H1 (cell line): ENCODE data around the gene MRPS30. TPM values are rescaled to one million over a fixed set of nuclear protein-coding genes. Genes with fewer than 3 reads are reported as not detected.
A peak's percentile ranks its signal among the peaks of the same experiment; 100 is the strongest.

Experiments used
- BRCA1 ChIP-seq: IDR thresholded peaks from 2 replicates; pipeline ENCODE4 v1.6.1; 2012; ENCODE audit warnings: low read depth, low read length, improper control_type of control experiment
- CEBPB ChIP-seq: IDR thresholded peaks from 2 replicates; pipeline ENCODE4 v1.6.1; 2012; ENCODE audit warnings: low read depth, low read length
- HDAC2 ChIP-seq, 2 experiments: fragments of 300-600 bp in 1 of 2; sonication (generic) in 1 of 2; IDR thresholded peaks; 2 replicates each; pipeline ENCODE4 v1.6.1; 2011 to 2012; ENCODE audit warnings: low read depth in 2 of 2, low read length in 2 of 2, mild to moderate bottlenecking in 2 of 2, moderate library complexity in 2 of 2, borderline replicate concordance in 1 of 2, inconsistent platforms in 1 of 2
- JUN ChIP-seq: IDR thresholded peaks from 2 replicates; pipeline ENCODE4 v1.6.1; 2011; ENCODE audit warnings: low read depth, mild to moderate bottlenecking, improper control_type of control experiment, low read length
- NANOG ChIP-seq: IDR thresholded peaks from 2 replicates; pipeline ENCODE4 v1.6.1; 2011; ENCODE audit warnings: low read length, low read depth, mild to moderate bottlenecking, inconsistent platforms; ENCODE audit not compliant: insufficient read depth, poor library complexity, severe bottlenecking
- NRF1 ChIP-seq: IDR thresholded peaks from 2 replicates; pipeline ENCODE4 v1.6.1; 2011; ENCODE audit warnings: mild to moderate bottlenecking, low read depth, low read length, improper control_type of control experiment
- POLR2AphosphoS5 ChIP-seq: IDR thresholded peaks from 2 replicates; pipeline ENCODE4 v1.6.1; 2011; ENCODE audit warnings: low read depth, low read length
- SIX5 ChIP-seq: IDR thresholded peaks from 2 replicates; pipeline ENCODE4 v1.6.1; 2011; ENCODE audit warnings: mild to moderate bottlenecking, low read depth, low read length
- TAF7 ChIP-seq: optimal IDR thresholded peaks from 2 replicates; pipeline ENCODE3; 2011; ENCODE audit warnings: low read depth, mild to moderate bottlenecking, inconsistent platforms, low read length, moderate library complexity, borderline replicate concordance
- TEAD4 ChIP-seq: IDR thresholded peaks from 2 replicates; pipeline ENCODE4 v1.6.1; 2012; ENCODE audit warnings: low read depth, low read length, inconsistent platforms, mixed read lengths
- polyA plus RNA-seq, 7 experiments: library from polyadenylated mRNA; depleted of rRNA in 3 of 7; stranded (reverse) in 5 of 7; unstranded in 2 of 7; fragments of >200 nt in 5 of 7; fragments of 200-250 nt in 2 of 7; gene quantifications; 1 replicate in 5 of 7; 2 replicates in 1 of 7; 4 replicates in 1 of 7; pipeline versions ENCODE4 v1.2.1 to v1.2.3, GENCODE V29; 2011 to 2013; ENCODE audit warnings: missing spikeins in 2 of 7, mixed read lengths in 2 of 7
- total RNA-seq: library from RNA; stranded (reverse); fragmentation: NEBNext Ultra II Directional; extraction: Animal tissue kit (Norgen Biotek cat#: 25700); gene quantifications from 2 replicates; pipeline ENCODE4 v1.2.1, GENCODE V29; 2021

Gene MRPS30
- total and polyA plus RNA-seq, 2 of the 8 experiments (the other 6 are each of a cell fraction or from before 2014, with no cell fraction given): 61.9 to 85.2 TPM

DNA sequence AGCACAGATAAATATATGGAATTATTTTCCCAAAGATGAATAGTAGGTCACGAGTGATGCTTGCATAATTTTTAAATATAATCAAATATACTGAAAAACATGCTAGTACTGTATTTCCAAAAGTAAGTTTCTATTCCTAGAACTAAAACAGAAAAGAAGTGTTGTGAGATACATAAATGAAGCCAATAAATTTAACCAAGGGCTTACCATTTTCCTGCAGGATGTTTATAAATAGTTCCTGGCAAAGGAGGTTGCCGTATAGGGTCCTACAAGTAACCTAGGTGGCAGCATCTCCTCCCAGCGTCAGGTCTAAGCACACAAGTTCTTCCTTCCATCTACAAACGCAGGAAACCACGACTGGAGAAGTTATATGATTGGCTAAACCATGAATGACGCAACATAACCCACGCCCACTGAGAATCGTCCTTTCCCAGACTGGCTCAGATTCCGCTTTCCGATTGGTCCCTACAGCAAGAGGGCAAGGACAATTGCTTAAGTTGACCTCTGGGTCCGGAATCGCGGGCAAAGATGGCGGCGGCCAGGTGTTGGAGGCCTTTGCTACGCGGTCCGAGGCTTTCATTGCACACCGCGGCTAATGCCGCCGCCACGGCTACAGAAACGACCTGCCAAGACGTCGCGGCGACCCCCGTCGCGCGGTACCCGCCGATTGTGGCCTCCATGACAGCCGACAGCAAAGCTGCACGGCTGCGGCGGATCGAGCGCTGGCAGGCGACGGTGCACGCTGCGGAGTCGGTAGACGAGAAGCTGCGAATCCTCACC, at the start of gene MRPS30 (continued):
- TF ChIP-seq JUN: no peak
- no peak for TF ChIP-seq BRCA1
- no peak for TF ChIP-seq NANOG
- TF ChIP-seq POLR2AphosphoS5: peak; percentile 93
- TF ChIP-seq CEBPB: peak; percentile 98
- TF ChIP-seq TAF7: peak; percentile 90
- no peak for TF ChIP-seq SIX5
- TF ChIP-seq HDAC2 (IDR thresholded peaks at IDR 0.05; ENCODE audit: borderline replicate concordance in 1 of 2, low read depth in 2 of 2, low read length in 2 of 2): 0 out of 4 replicates have a peak, but pooled peaks of 1 of the 2 experiments have one; percentile 30
- TF ChIP-seq TEAD4: no peak
- no peak for TF ChIP-seq NRF1
